Anterior cingulate cortex (tissue), 58 donors: ENCODE data around the gene ACAD11.
"Not testable (repeated sequence)": the region's sequence is repeated elsewhere in the genome, so short reads cannot be mapped to it uniquely, and the experiment has no call there.

Source experiments
- DNase-seq, 58 donors: peaks; one replicate each; lab custom pipeline; 2025; lab: John Stamatoyannopoulos, UW

ACAD11 gene

DNA sequence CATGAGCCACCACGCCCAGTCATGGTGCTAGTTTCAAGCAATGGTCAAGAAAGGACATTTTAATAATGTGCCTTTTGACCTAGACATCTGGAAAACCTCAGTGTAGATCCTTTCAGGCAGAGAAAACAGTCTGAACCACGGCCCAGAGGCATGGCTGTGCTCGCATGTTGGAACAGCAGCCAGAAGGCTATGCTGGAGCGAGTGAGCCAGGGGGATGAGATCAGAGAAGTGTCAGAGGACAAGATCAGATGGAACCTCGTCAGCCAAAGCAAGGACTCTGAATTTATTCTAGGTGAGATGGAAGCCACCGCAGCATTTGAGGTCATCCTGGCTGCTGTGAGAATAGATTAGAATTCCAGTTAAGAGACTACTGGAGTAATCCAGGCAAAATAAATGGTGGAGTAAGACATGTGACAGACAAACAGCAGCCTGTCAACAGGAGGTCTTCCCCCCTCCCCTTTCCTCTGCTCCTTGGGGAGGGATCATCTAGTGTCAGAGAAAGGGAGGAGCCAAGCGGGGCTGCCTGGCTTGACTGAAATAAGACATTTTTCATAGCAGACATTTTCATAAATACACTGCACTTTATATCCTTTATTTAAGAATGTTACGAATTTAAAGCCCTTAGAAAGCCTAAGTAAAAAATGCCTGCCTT lies 103.0 kb downstream of the ACAD11 start:
- no peak for DNase-seq

DNA sequence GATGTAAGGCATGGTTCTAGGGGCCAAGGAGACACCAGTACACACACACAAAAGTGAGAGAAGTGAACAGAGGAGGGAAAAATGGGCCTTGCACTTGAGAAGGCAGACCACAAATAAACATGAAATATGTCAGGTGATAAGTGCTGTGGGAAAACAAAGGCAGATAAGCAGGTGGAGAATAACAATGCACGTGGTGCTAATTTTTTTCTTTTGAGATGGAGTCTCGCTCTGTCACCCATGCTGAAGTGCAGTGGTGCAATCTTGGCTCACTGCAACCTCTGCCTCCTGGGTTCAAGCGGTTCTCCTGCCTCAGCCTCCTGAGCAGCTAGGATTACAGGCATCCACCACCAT lies 103.6 kb downstream of the ACAD11 start:
- not testable (repeated sequence) for DNase-seq

- no peak for DNase-seq
Observed at GRCh38 chr3:132555306-132556035, 104.1 kb downstream of the ACAD11 start.

- peak in 2 of 58 donors; percentile 4 to 23 for DNase-seq
Observed at GRCh38 chr3:132554437-132554836, 105.2 kb downstream of the ACAD11 start.

DNA sequence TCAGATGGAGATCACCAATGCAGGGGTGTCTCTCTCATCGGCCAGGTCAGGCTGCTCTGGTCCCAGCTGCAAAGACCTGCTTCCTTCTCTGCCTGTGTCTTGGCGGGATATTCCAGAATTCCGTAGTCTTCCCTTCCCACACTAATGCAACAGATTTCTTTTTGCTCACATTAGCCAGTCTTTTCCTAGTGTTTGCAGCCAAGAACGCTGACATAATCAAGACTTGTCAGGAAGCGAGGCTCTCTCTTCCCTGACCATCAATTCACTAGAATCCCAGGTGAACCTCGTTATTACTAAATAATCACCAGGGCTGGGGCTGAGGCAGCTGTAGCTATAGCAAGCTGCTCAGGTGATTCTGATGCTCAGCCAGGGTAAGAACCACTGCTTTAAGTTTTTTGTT lies 105.8 kb downstream of the ACAD11 start:
- DNase-seq: no peak

DNA sequence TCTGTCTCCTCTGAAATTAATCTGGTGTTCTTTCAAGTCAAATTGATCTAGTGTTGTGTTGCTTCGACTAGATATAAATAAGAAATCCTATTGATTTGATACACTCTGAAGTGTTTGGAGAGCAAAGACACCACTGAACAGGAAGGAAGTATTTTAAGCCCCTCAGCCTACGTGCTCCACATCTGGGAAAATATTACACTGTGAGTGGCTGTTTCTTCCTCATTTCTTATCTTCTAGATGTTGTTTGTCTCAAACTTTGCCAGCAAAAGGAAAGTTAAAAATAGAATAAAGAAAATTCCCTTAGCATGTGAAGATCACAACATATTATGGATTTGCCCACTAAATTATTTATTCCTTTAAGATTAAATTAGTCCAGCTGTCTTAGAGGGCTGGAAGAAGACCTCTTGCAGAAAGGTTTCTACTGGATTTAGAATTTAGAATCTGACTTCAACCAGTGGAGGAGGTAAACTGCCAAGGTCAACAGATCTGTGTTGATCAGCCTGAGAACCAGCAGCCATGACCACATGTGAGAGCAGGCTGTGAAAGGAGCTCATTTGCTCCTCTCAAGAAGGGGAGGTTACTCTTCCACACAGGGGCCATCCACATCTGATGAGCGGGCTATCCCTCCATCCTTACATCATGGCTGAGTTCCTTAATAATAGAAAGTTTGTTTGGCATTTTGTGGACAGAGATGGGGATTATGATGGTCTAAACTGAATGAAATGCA lies 108.9 kb downstream of the ACAD11 start:
- DNase-seq: no peak

DNA sequence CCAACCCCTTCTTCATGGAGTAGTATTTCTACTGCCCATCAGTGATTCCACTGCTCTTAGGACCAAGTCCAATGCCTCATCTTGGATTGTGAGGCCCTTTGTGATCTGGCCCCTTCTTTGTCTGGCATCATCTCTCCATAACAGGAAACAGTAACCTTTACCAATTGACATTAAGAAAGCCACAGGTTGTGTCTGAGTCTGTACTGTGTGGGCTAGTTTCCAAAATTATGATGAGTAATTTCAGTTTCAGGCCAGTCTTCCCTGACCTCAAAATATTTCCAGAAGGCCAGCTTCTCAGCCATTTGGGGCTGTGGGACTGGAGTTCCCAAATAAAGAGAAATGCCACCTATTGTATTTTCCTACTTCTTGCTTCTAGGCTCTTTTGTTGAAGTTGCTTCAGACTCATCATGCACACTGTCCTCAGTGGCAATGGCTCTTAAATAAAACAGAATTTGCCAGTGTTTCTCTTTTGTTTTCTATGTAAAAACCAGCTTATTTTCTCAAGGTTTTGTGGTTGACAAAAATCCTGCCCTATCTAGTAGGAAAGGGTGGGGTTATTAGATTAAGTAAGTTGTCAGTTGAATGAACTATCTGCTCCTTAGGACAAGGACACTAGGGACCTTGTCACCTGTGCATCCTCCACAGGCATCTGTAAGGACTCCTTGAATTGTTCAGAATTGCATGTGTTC lies 109.6 kb downstream of the ACAD11 start:
- no peak for DNase-seq

DNA sequence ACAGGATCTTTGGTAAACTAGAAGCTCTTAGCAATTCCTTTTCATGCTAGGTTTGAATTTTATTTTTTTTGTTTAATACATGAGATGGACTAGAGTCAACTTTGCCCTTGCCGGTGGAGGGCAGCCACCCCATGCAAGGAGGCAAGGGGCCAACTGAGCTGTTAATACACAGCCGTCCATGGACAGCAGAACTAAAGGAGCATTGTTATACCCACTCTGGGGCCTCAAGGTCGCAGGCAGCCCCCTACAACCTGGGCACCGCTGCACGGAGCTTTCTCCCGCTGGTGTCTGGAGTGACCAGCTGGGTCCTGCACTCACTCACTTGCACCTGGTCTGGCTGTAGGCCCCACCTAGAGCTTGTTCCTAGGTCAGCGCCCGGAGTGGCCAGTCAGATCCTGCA lies 110.4 kb downstream of the ACAD11 start:
- DNase-seq: no peak

- DNase-seq: no peak
Observed at GRCh38 chr3:132545471-132545870, 114.1 kb downstream of the ACAD11 start.

- no peak for DNase-seq
Observed at GRCh38 chr3:132544130-132544529, 115.5 kb downstream of the ACAD11 start.

DNA sequence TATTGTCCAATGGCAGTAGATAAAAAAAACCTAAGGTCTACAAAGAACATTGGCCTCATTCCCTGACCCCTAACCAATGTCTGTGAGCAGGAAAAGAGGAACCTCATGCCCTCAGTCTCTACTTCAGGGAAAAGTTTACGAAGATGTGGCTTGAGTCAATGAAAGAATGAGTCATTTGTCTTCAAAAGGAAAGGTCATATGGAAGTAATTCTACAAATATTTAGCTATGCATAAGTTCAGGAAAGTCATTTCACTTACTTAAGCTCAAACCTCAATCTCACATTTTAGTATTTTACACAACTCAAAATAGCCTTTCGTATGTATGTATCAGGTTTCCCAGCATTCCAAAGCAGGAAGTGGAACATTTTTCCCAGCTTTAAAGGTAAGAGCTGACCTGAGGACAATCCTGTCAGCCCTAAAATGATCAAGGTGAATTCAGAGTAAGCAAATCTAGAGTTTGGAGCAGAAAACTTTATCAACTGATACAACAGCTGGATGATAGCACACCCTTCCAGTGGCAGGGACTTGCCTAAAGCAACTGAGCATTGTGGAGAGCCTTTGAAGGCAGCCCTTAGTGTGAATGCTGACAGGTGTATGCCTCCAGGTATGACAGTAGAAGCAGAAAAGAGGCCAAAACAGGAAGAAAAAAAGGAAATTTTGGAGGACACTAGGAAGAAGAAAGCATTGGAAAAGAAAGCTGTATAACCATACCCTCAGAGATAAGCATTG lies 116.4 kb downstream of the ACAD11 start:
- no peak for DNase-seq

- DNase-seq: no peak
Observed at GRCh38 chr3:132542577-132542976, 117.0 kb downstream of the ACAD11 start.

DNA sequence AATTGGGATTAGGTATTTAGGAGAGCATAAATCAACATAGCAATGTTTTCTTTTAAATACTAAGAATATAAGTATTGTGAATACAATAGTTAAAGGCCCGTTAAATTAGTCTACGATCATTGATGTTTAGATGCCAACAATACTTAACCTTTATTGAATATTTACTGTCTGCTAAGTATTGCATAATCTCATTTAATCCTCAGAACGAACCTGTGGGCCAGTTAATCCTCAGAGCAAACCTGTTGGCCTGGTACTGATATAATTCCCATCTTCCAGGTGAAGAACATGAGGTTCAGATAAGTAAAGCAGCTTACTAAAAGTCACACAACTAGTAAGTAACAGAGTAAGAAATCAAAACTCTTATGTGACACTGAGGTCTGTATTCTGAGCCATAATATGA lies 119.9 kb downstream of the ACAD11 start:
- no peak for DNase-seq

- DNase-seq: no peak
Observed at GRCh38 chr3:132538072-132538471, 121.5 kb downstream of the ACAD11 start.

DNA sequence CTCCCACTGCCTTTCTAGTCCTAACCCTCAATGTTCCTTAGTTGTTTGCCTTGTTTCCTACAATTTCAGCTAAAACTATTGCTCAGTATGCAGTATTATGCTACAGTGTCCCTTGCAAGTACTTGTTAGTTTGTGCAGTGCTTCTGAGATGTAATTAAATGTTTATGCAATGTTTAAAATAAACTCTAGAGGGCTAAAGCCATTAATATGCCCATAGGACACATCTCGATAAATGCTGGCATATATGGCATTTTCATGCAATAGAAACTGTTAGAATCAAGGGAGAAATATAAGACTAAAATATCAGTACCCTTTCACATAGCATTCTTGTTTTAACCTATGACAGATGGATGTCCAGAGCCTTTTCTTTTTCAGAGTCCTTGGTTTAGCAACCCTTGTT lies 122.3 kb downstream of the ACAD11 start:
- DNase-seq: no peak

GRCh38 chr3:132536442-132537153 lies 123.0 kb downstream of the ACAD11 start:
- no peak for DNase-seq

- DNase-seq: peak in 39 of 58 donors; percentile 5 to 63 (median 26)
Observed at GRCh38 chr3:132535575-132536441, 123.8 kb downstream of the ACAD11 start.

DNA sequence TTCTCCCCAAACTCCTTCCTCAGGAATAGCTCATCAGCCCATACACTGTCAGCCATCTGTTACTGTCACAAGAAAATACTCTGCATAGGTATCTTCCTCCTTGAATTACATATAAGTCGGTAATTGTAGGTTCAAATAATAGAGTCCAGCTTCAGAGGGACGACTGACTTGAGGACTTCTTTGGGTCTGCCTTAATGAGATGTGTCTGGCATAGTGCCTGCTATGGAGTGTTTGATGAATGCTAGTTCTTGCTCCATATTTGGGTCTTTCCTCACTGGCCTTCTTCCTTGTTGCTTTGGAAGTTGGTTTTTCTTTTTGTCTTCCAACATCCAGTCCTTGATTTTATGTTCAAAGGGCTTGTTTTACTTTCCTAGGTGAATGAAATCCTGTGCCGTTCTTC lies 129.0 kb downstream of the ACAD11 start:
- no peak for DNase-seq

DNA sequence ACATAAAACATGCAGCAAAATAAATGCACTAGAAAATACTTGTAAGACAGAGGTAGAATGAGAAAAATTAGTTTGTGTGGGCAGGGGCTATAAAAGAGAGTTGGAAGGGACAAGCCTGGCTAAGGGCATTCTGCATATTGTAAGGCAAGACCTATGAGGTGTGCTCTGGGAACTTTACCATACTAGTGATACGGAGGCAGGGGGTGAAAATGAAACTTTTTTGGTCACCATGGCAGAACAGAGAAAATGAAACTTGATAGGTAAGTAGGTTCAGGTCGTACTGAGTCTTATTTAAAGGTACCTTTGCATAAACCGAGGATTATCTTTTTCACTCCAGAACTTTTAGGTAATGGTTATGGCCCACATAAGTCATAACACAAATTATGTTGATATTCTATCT lies 137.3 kb downstream of the ACAD11 start:
- DNase-seq: no peak
